Endothelial cell of umbilical vein (primary cell): ENCODE results near the gene MYO1H. TPM values are rescaled to one million over a fixed set of nuclear protein-coding genes. Genes with fewer than 3 reads are reported as not detected.

Experiments used
- BruUV-seq: library from RNA; stranded (reverse); fragments of 400-500 nt; replicated peaks from 2 replicates; lab custom pipeline; 2021; lab: Mats Ljungman, UMichigan
- CTCF ChIA-PET: fragments of 300-600, 350-600 bp; sonication (Branson Sonifier 250); formaldehyde crosslinking; loops from one replicate; lab custom pipeline; 2021; ENCODE audit warnings: antibody characterized with exemption, inconsistent platforms; lab: Charles Lee
- POLR2A ChIA-PET: fragments of 300-600, 350-600 bp; sonication (Branson Sonifier 250); formaldehyde crosslinking; loops from one replicate; lab custom pipeline; 2021; ENCODE audit warnings: antibody characterized with exemption, inconsistent platforms; lab: Charles Lee
- DNase-seq: peaks from one replicate; pipeline ENCODE4 v3.0.0-alpha.2; 2011; ENCODE audit warnings: low read depth, low spot score
- FAIRE-seq: peaks from 2 replicates; lab custom pipeline; 2011; peaks lifted over from hg19 to GRCh38; lab: Jason Lieb, UNC
- H2AFZ ChIP-seq: 2 replicates; pipeline ENCODE4 v1.6.0; 2012; ENCODE audit warnings: low read depth, low read length, control low read depth, inconsistent platforms
- H3K27ac ChIP-seq: 2 replicates; pipeline ENCODE4 v1.5.1; 2011; ENCODE audit warnings: low read depth, mild to moderate bottlenecking, control low read depth, low read length, moderate library complexity; ENCODE audit not compliant: insufficient read depth
- H3K27me3 ChIP-seq, 2 experiments: 2 replicates each; pipeline versions ENCODE4 v1.6.0 to v1.6.1; 2011; ENCODE audit warnings: low read length in 2 of 2, mixed read lengths in 1 of 2; ENCODE audit not compliant: control insufficient read depth in 2 of 2, insufficient read depth in 2 of 2
- H3K36me3 ChIP-seq, 2 experiments: 2 replicates in 1 of 2; 3 replicates in 1 of 2; pipeline ENCODE4 v1.5.1; 2011; ENCODE audit warnings: low read length in 2 of 2, mild to moderate bottlenecking in 1 of 2, moderate library complexity in 1 of 2; ENCODE audit not compliant: control insufficient read depth in 2 of 2, insufficient read depth in 2 of 2; ENCODE audit errors: extremely low read depth in 1 of 2
- H3K4me1 ChIP-seq: 3 replicates; pipeline ENCODE4 v1.5.1; 2011; ENCODE audit warnings: mild to moderate bottlenecking, low read length; ENCODE audit not compliant: control insufficient read depth, insufficient read depth; ENCODE audit errors: extremely low read depth
- H3K4me2 ChIP-seq: 2 replicates; pipeline ENCODE4 v1.6.1; 2011; ENCODE audit warnings: low read length, control low read depth, mixed read lengths; ENCODE audit not compliant: insufficient read depth
- H3K4me3 ChIP-seq, 3 experiments: fragments of 200-600 bp in 1 of 3; sonication (generic), shearing (Covaris generic) in 1 of 3; replicated peaks in 1 of 3; 2 replicates each; pipeline ENCODE4 v1.5.1; 2011 to 2016; ENCODE audit warnings: control low read depth in 3 of 3, low read length in 3 of 3, mild to moderate bottlenecking in 2 of 3, inconsistent platforms in 1 of 3, low read depth in 1 of 3, moderate library complexity in 1 of 3; ENCODE audit not compliant: insufficient read depth in 1 of 3
- H3K79me2 ChIP-seq: 2 replicates; pipeline ENCODE4 v1.6.0; 2012; ENCODE audit warnings: low read length, inconsistent platforms; ENCODE audit not compliant: control insufficient read depth, insufficient read depth
- H3K9ac ChIP-seq: replicated peaks from 2 replicates; pipeline ENCODE3; 2011; ENCODE audit warnings: low read length, control low read depth; ENCODE audit not compliant: insufficient read depth; ENCODE audit errors: extremely low read depth
- H3K9me1 ChIP-seq: replicated peaks from 3 replicates; pipeline ENCODE4 v1.6.0; 2011; ENCODE audit warnings: mild to moderate bottlenecking, low read length; ENCODE audit not compliant: control insufficient read depth, insufficient read depth; ENCODE audit errors: extremely low read depth
- H3K9me3 ChIP-seq: replicated peaks from 2 replicates; pipeline ENCODE4 v1.5.1; 2012; ENCODE audit warnings: low read length, inconsistent platforms; ENCODE audit not compliant: control insufficient read depth, insufficient read depth
- H4K20me1 ChIP-seq: replicated peaks from 2 replicates; pipeline ENCODE3; 2011; ENCODE audit warnings: mild to moderate bottlenecking, low read length; ENCODE audit not compliant: control insufficient read depth, insufficient read depth; ENCODE audit errors: extremely low read depth
- EZH2 ChIP-seq: IDR thresholded peaks from 2 replicates; pipeline ENCODE4 v1.6.1; 2012; ENCODE audit warnings: borderline replicate concordance, low read depth, mild to moderate bottlenecking, moderate library complexity, low read length, inconsistent platforms; ENCODE audit not compliant: severe bottlenecking
- FOS ChIP-seq: IDR thresholded peaks from 2 replicates; pipeline ENCODE4 v1.6.1; 2011; ENCODE audit warnings: mild to moderate bottlenecking, low read length, moderate library complexity, borderline replicate concordance; ENCODE audit not compliant: insufficient read depth
- GATA2 ChIP-seq: IDR thresholded peaks from 2 replicates; pipeline ENCODE4 v1.7.0; 2011; ENCODE audit warnings: low read depth, mild to moderate bottlenecking, moderate library complexity, mixed read lengths, low read length; ENCODE audit not compliant: insufficient read length, insufficient read depth
- MYC ChIP-seq: IDR thresholded peaks from one replicate; pipeline ENCODE4 v1.6.1; 2011; ENCODE audit warnings: mild to moderate bottlenecking, low read depth, low read length
- POLR2A ChIP-seq: IDR thresholded peaks from 2 replicates; pipeline ENCODE4 v1.6.1; 2012; ENCODE audit warnings: low read depth, mild to moderate bottlenecking, control low read depth, low read length
- POLR2AphosphoS5 ChIP-seq: IDR thresholded peaks from 2 replicates; pipeline ENCODE4 v1.6.1; 2012; ENCODE audit warnings: low read depth, mild to moderate bottlenecking, control low read depth, low read length, moderate library complexity; ENCODE audit not compliant: insufficient read depth
- dilution Hi-C: fragments of 300-500 bp; cut with MboI; formaldehyde crosslinking; loops from one replicate; pipeline ENCODE4 v1.15.0; 2019; ENCODE audit warnings: low sequenced_read_pairs; ENCODE audit not compliant: extremely low pct_ligation_motif_present
- intact Hi-C: fragments of 100-400 bp; cut with micrococcal nuclease; formaldehyde crosslinking; loops from one replicate; pipeline ENCODE4 v1.10.0; 2022
- polyA plus RNA-seq, 4 experiments: library from polyadenylated mRNA; depleted of rRNA in 3 of 4; stranded (reverse) in 3 of 4; unstranded in 1 of 4; fragments of >200 nt; gene quantifications; 2 replicates each; pipeline versions ENCODE4 v1.2.1 to v1.2.3, GENCODE V29; 2011 to 2012; ENCODE audit warnings: missing spikeins in 1 of 4
- total RNA-seq: library from RNA; stranded (reverse); gene quantifications from 2 replicates; pipeline ENCODE4 v1.2.3, GENCODE V29; 2021
- TF ChIP-seq, protein P1 (sequence below), 2 donors: IDR thresholded peaks; 1 replicate in 1 of 2; 2 replicates in 1 of 2; pipeline ENCODE4 v1.5.1; 2011; ENCODE audit warnings: low read length in 2 of 2, mild to moderate bottlenecking in 2 of 2, moderate library complexity in 2 of 2, control low read depth in 1 of 2, inconsistent platforms in 1 of 2, low read depth in 1 of 2; ENCODE audit not compliant: insufficient read depth in 1 of 2; ENCODE audit errors: extremely low read depth in 1 of 2
- TF ChIP-seq, protein P2 (sequence below): IDR thresholded peaks from 2 replicates; pipeline ENCODE4 v1.6.1; 2011; ENCODE audit not compliant: insufficient read depth, insufficient read length

MYO1H gene
- total and polyA plus RNA-seq, 2 donors (not counting 3 experiments of a cell fraction or from before 2014, with no cell fraction given), result not detected

DNA sequence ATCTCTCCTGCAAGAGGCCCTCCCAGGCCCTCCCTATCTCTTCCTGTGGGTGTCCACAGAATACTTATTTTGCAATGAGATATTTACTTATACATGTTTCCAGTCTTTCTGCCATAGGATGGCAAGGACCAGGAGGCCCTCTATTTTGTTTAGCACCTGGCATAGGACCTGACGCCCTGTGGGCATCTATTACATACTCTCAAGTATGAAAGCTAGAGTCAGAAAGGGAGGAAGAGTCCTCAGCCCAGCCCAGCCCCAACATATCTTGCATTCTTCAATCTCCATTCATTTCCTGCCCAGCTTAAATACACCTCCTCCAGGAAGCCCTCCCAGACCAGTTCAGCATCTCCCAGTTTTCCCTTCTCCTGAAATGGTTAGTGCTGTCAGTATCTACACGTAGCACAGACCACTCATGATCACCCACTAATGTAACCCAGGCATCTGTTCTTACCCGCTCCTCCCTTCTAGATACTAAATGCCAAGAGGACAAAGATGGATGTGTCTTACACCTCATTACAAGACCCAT, 46.0 kb upstream of the MYO1H start:
- no peaks in the 10 kb centered on the region for H3K9me1 ChIP-seq
- no peaks in the 10 kb centered on the region for H3K36me3 ChIP-seq
- CTCF ChIA-PET, result no interaction called here
- no peak overlapping the region for H2AFZ ChIP-seq
- intact Hi-C loops, result no loop called here
- no peak overlapping the region for H3K4me2 ChIP-seq
- peaks cover 9 to 12% of the 10 kb centered on the region in 2 experiments for H3K27me3 ChIP-seq
- H3K4me1 ChIP-seq, result no peaks in the 10 kb centered on the region
- no peaks in the 10 kb centered on the region for H4K20me1 ChIP-seq
- DNase-seq, result no peak
- no TSS peak for BruUV-seq
- dilution Hi-C loops, result no loop called here
- no peak overlapping the region for H3K4me3 ChIP-seq
- H3K9me3 ChIP-seq, result no peaks in the 10 kb centered on the region
- no peak for FAIRE-seq
- TF ChIP-seq MYC, result no peak
- TF ChIP-seq POLR2A, result no peak
- no peak for TF ChIP-seq EZH2
- TF ChIP-seq, protein P1, sequence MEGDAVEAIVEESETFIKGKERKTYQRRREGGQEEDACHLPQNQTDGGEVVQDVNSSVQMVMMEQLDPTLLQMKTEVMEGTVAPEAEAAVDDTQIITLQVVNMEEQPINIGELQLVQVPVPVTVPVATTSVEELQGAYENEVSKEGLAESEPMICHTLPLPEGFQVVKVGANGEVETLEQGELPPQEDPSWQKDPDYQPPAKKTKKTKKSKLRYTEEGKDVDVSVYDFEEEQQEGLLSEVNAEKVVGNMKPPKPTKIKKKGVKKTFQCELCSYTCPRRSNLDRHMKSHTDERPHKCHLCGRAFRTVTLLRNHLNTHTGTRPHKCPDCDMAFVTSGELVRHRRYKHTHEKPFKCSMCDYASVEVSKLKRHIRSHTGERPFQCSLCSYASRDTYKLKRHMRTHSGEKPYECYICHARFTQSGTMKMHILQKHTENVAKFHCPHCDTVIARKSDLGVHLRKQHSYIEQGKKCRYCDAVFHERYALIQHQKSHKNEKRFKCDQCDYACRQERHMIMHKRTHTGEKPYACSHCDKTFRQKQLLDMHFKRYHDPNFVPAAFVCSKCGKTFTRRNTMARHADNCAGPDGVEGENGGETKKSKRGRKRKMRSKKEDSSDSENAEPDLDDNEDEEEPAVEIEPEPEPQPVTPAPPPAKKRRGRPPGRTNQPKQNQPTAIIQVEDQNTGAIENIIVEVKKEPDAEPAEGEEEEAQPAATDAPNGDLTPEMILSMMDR (IDR thresholded peaks at IDR 0.05; ENCODE audit: extremely low read depth in 1 of 2, insufficient read depth in 1 of 2, low read depth in 1 of 2, low read length in 2 of 2), result no peak
- TF ChIP-seq GATA2, result no peak
- TF ChIP-seq, protein P2, sequence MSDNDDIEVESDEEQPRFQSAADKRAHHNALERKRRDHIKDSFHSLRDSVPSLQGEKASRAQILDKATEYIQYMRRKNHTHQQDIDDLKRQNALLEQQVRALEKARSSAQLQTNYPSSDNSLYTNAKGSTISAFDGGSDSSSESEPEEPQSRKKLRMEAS, result no peak
- no peak for TF ChIP-seq FOS
- TF ChIP-seq POLR2AphosphoS5, result no peak
- no peaks in the 10 kb centered on the region for H3K79me2 ChIP-seq
- H3K9ac ChIP-seq, result no peak overlapping the region
- no peak overlapping the region for H3K27ac ChIP-seq
- POLR2A ChIA-PET, result no interaction called here
